ENCODE results near the gene EIF3J. TPM values are rescaled to one million over a fixed set of nuclear protein-coding genes. Genes with fewer than 3 reads are reported as not detected.

The EIF3J gene
- total RNA-seq, 1 donor from 2014 or later, result 47.7 TPM

- TF ChIP-seq, protein P1, sequence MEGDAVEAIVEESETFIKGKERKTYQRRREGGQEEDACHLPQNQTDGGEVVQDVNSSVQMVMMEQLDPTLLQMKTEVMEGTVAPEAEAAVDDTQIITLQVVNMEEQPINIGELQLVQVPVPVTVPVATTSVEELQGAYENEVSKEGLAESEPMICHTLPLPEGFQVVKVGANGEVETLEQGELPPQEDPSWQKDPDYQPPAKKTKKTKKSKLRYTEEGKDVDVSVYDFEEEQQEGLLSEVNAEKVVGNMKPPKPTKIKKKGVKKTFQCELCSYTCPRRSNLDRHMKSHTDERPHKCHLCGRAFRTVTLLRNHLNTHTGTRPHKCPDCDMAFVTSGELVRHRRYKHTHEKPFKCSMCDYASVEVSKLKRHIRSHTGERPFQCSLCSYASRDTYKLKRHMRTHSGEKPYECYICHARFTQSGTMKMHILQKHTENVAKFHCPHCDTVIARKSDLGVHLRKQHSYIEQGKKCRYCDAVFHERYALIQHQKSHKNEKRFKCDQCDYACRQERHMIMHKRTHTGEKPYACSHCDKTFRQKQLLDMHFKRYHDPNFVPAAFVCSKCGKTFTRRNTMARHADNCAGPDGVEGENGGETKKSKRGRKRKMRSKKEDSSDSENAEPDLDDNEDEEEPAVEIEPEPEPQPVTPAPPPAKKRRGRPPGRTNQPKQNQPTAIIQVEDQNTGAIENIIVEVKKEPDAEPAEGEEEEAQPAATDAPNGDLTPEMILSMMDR (IDR thresholded peaks at IDR 0.05; ENCODE audit: insufficient read depth, low read length, poor library complexity, severe bottlenecking), result no peak
- no peaks in the 10 kb centered on the region for H3K36me3 ChIP-seq (ENCODE audit: control insufficient read depth, insufficient read depth, low read length)
- H3K4me3 ChIP-seq (ENCODE audit: low read depth, low read length), result no peak overlapping the region
- H3K27me3 ChIP-seq (ENCODE audit: control insufficient read depth, insufficient read depth, low read length), result no peaks in the 10 kb centered on the region
- no peak for DNase-seq (ENCODE audit: low read depth)
Observed at GRCh38 chr15:44500555-44500954, 36.4 kb upstream of the EIF3J start.

- no peaks in the 10 kb centered on the region for H3K36me3 ChIP-seq (ENCODE audit: control insufficient read depth, insufficient read depth, low read length)
- TF ChIP-seq, protein P1 (IDR thresholded peaks at IDR 0.05; ENCODE audit: insufficient read depth, low read length, poor library complexity, severe bottlenecking), result peak; percentile 62
- DNase-seq (ENCODE audit: low read depth), result no peak
Observed at GRCh38 chr15:44501768-44502366, 35.1 kb upstream of the EIF3J start.

DNA sequence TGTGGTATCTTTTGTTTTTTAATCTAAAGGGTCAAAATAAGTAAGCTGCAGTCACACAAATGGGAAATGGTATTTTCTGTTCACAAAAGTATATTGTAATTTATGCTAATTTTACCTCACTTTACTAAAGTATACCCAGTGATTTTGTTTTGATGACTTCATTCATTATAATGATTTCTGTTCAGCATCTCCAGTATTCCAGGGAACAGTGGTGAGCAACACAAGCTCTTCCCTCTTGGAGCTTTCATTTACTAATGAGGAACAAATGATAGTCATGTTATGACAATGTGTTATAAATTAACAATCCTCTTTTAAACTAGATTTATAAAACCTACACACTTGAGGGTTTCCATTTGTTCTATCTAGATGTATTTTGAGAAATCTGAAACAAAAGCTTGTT lies 20.5 kb upstream of the EIF3J start:
- Histone ChIP-seq H3K27me3 (ENCODE audit: control insufficient read depth, insufficient read depth, low read length) (no peaks in the 10 kb centered on the region), H3K36me3 (ENCODE audit: control insufficient read depth, insufficient read depth, low read length) (no peaks in the 10 kb centered on the region), H3K4me3 (ENCODE audit: low read depth, low read length) (no peak overlapping the region)
- TF ChIP-seq, protein P1 (IDR thresholded peaks at IDR 0.05; ENCODE audit: insufficient read depth, low read length, poor library complexity, severe bottlenecking), result no peak
- no peak for DNase-seq (ENCODE audit: low read depth)

More at GRCh38 chr15:44501768-44502366, 35.1 kb upstream of the EIF3J start:
- no peak overlapping the region for H3K4me3 ChIP-seq (ENCODE audit: low read depth, low read length)
- no peaks in the 10 kb centered on the region for H3K27me3 ChIP-seq (ENCODE audit: control insufficient read depth, insufficient read depth, low read length)

DNA sequence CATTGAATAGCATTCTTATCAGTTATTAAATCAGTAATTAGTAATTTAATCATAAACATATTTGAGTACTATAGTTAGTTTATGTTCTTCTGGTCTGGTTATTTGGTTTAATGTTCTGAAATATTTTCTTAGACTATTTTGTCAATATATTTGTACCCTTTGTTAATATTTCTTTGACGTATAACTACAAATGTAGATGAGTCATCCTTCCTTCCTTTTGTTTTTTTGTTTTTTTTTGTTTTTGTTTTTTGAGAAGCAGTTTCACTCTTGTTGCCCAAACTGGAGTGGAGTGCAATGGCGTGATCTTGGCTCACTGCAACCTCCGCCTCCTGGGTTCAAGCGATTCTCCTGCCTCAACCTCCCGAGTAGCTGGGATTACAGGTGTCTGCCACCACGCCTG lies 17.4 kb upstream of the EIF3J start:
- Histone ChIP-seq H3K27me3 (ENCODE audit: control insufficient read depth, insufficient read depth, low read length) (no peaks in the 10 kb centered on the region), H3K36me3 (ENCODE audit: control insufficient read depth, insufficient read depth, low read length) (no peaks in the 10 kb centered on the region)
- TF ChIP-seq, protein P1 (IDR thresholded peaks at IDR 0.05; ENCODE audit: insufficient read depth, low read length, poor library complexity, severe bottlenecking), result no peak

GRCh38 chr15:44525018-44525417 lies 11.9 kb upstream of the EIF3J start:
- no peak for DNase-seq (ENCODE audit: low read depth)
- Histone ChIP-seq H3K36me3 (ENCODE audit: control insufficient read depth, insufficient read depth, low read length) (no peaks in the 10 kb centered on the region), H3K27me3 (ENCODE audit: control insufficient read depth, insufficient read depth, low read length) (no peaks in the 10 kb centered on the region), H3K4me3 (ENCODE audit: low read depth, low read length) (no peak overlapping the region)
- TF ChIP-seq, protein P1 (IDR thresholded peaks at IDR 0.05; ENCODE audit: insufficient read depth, low read length, poor library complexity, severe bottlenecking), result no peak

More for the DNA sequence above, 17.4 kb upstream of the EIF3J start:
- DNase-seq (ENCODE audit: low read depth), result no peak
- H3K4me3 ChIP-seq (ENCODE audit: low read depth, low read length), result no peak overlapping the region

GRCh38 chr15:44527241-44527640 lies 9.7 kb upstream of the EIF3J start:
- TF ChIP-seq, protein P1 (IDR thresholded peaks at IDR 0.05; ENCODE audit: insufficient read depth, low read length, poor library complexity, severe bottlenecking), result no peak
- H3K27me3 ChIP-seq (ENCODE audit: control insufficient read depth, insufficient read depth, low read length), result no peaks in the 10 kb centered on the region
- H3K36me3 ChIP-seq (ENCODE audit: control insufficient read depth, insufficient read depth, low read length), result no peaks in the 10 kb centered on the region
- DNase-seq (ENCODE audit: low read depth), result no peak
- H3K4me3 ChIP-seq (ENCODE audit: low read depth, low read length), result no peak overlapping the region

Measured in kidney epithelial cell (primary cell).